Esophagus muscularis mucosa (tissue), 4 donors: ENCODE measurements around the gene TANGO2. TPM values are rescaled to one million over a fixed set of nuclear protein-coding genes. Genes with fewer than 3 reads are reported as not detected.

ENCODE experiments used
- DNase-seq: peaks from one replicate; pipeline ENCODE4 v3.0.0-alpha.2; 2017; ENCODE audit errors: extremely low spot score
- H3K27ac ChIP-seq, 4 donors: fragments of 200-600 bp; sonication (generic); replicated peaks in 1 of 4; 1 replicate in 3 of 4; 2 replicates in 1 of 4; pipeline ENCODE4 v1.5.1; 2016 to 2019; ENCODE audit warnings: mild to moderate bottlenecking in 1 of 4
- H3K27me3 ChIP-seq, 4 donors: fragments of 200-600 bp; sonication (generic); one replicate each; pipeline versions ENCODE4 v1.5.1 to v1.6.0; 2016 to 2019
- H3K36me3 ChIP-seq, 4 donors: fragments of 200-600 bp; sonication (generic); one replicate each; pipeline ENCODE4 v1.5.1; 2016 to 2019
- H3K4me1 ChIP-seq, 4 donors: fragments of 200-600 bp; sonication (generic); one replicate each; pipeline ENCODE4 v1.5.1; 2016 to 2019
- H3K4me3 ChIP-seq, 4 donors: fragments of 200-600 bp; sonication (generic); 1 replicate in 2 of 4; 2 replicates in 2 of 4; pipeline ENCODE4 v1.5.1; 2016 to 2019; ENCODE audit warnings: mild to moderate bottlenecking in 4 of 4, moderate library complexity in 1 of 4
- H3K9me3 ChIP-seq, 4 donors: fragments of 200-600 bp; sonication (generic); 1 replicate in 3 of 4; 2 replicates in 1 of 4; pipeline ENCODE4 v1.5.1; 2016 to 2019
- CTCF ChIP-seq, 3 experiments: fragments of 200-600 bp in 2 of 3; fragments of 450-650 bp in 1 of 3; sonication (generic) in 2 of 3; IDR thresholded peaks; one replicate each; pipeline ENCODE4 v1.5.1; 2017 to 2019; ENCODE audit warnings: antibody characterized with exemption in 3 of 3, mild to moderate bottlenecking in 2 of 3, moderate library complexity in 1 of 3
- EP300 ChIP-seq: sonication (generic); formaldehyde crosslinking; IDR thresholded peaks from one replicate; pipeline ENCODE4 v1.6.1; 2017; ENCODE audit warnings: antibody characterized with exemption
- POLR2A ChIP-seq: fragments of 450-650 bp; IDR thresholded peaks from one replicate; pipeline ENCODE4 v1.6.1; 2017; ENCODE audit warnings: antibody characterized with exemption, moderate library complexity, mild to moderate bottlenecking, low read depth
- POLR2AphosphoS5 ChIP-seq, 2 donors: sonication (generic); formaldehyde crosslinking; IDR thresholded peaks; one replicate each; pipeline ENCODE4 v1.6.1; 2017; ENCODE audit warnings: antibody characterized with exemption in 2 of 2
- WGBS: methylation state at CpG from one replicate; pipeline ENCODE4 v1.1.5; 2018; 5-methylcytosine and 5-hydroxymethylcytosine counted together
- intact Hi-C: fragments of 100-400 bp; cut with DNase I; formaldehyde crosslinking; loops from one replicate; pipeline ENCODE4 v1.15.1; 2023
- total RNA-seq, 4 donors: library from RNA; depleted of rRNA; stranded (reverse); fragments of >200 nt; gene quantifications; one replicate each; pipeline versions ENCODE4 v1.1.0 to v1.2.1, GENCODE V29; 2016

Gene TANGO2
- total RNA-seq, 4 donors from 2014 or later = 37.1 to 44.4 (median 42.3) TPM

- intact Hi-C loops = loop anchor here (10.0 kb wide), 1 partner anchor 132 kb away; no protein-coding TSS in a partner anchor
- no peak overlapping the region for H3K4me3 ChIP-seq
- no peak overlapping the region for H3K27ac ChIP-seq
- H3K36me3 ChIP-seq = peaks cover 52 to 96% (median 87%) of the 10 kb centered on the region in 4 donors
- no peak for DNase-seq
- TF ChIP-seq POLR2A (no peak), POLR2AphosphoS5 (IDR thresholded peaks at IDR 0.05) (no peak), EP300 (no peak), CTCF (IDR thresholded peaks at IDR 0.05) (no peak)
- no peaks in the 10 kb centered on the region for H3K9me3 ChIP-seq
- no peaks in the 10 kb centered on the region for H3K27me3 ChIP-seq
- WGBS = 76% methylated on average over 9 of the region's 10 CpGs
- H3K4me1 ChIP-seq = peaks cover 0 to under 1% (median 0%) of the 10 kb centered on the region in 4 donors
Observed at GRCh38 chr22:20106849-20107237, 85.9 kb downstream of the TANGO2 start.

GRCh38 chr22:20107471-20107901, 86.6 kb downstream of the TANGO2 start:
- WGBS = 94% methylated on average over 2 of the region's 7 CpGs
- no peak for DNase-seq
- H3K36me3 ChIP-seq = peaks cover 54 to 96% (median 87%) of the 10 kb centered on the region in 4 donors
- H3K4me1 ChIP-seq = peaks cover 0 to 6% (median 0%) of the 10 kb centered on the region in 4 donors
- H3K4me3 ChIP-seq = no peak overlapping the region
- no peak overlapping the region for H3K27ac ChIP-seq
- H3K27me3 ChIP-seq = no peaks in the 10 kb centered on the region
- no peaks in the 10 kb centered on the region for H3K9me3 ChIP-seq
- intact Hi-C loops = loop anchor here (10.0 kb wide), 1 partner anchor 133 kb away; no protein-coding TSS in a partner anchor
- TF ChIP-seq POLR2A (no peak), POLR2AphosphoS5 (IDR thresholded peaks at IDR 0.05) (no peak), CTCF (IDR thresholded peaks at IDR 0.05) (no peak), EP300 (no peak)

- no peak for TF ChIP-seq EP300
- no peak for TF ChIP-seq CTCF (IDR thresholded peaks at IDR 0.05)
- TF ChIP-seq POLR2A = no peak
- no peak for TF ChIP-seq POLR2AphosphoS5 (IDR thresholded peaks at IDR 0.05)
- no peak overlapping the region for H3K27ac ChIP-seq
- peaks cover 0 to 6% (median 0%) of the 10 kb centered on the region in 4 donors for H3K4me1 ChIP-seq
- H3K4me3 ChIP-seq = no peak overlapping the region
- H3K27me3 ChIP-seq = no peaks in the 10 kb centered on the region
- H3K9me3 ChIP-seq = no peaks in the 10 kb centered on the region
- intact Hi-C loops = loop anchor here (10.0 kb wide), 1 partner anchor 133 kb away; no protein-coding TSS in a partner anchor
- 83% methylated on average over 12 of the region's 13 CpGs for WGBS
- H3K36me3 ChIP-seq = peaks cover 58 to 97% (median 91%) of the 10 kb centered on the region in 4 donors
- DNase-seq = no peak
Observed at GRCh38 chr22:20107951-20108756, 87.2 kb downstream of the TANGO2 start.

GRCh38 chr22:20108757-20109230, 87.9 kb downstream of the TANGO2 start:
- no peak for DNase-seq
- peaks cover 0 to 6% (median 0%) of the 10 kb centered on the region in 4 donors for H3K4me1 ChIP-seq
- H3K27ac ChIP-seq = no peak overlapping the region
- H3K4me3 ChIP-seq = no peak overlapping the region
- WGBS = 93% methylated on average over 3 of the region's 12 CpGs
- intact Hi-C loops = loop anchor here (10.0 kb wide), 1 partner anchor 134 kb away; no protein-coding TSS in a partner anchor
- no peaks in the 10 kb centered on the region for H3K9me3 ChIP-seq
- no peaks in the 10 kb centered on the region for H3K27me3 ChIP-seq
- H3K36me3 ChIP-seq = peaks cover 60 to 98% (median 96%) of the 10 kb centered on the region in 4 donors
- TF ChIP-seq POLR2A (no peak), EP300 (no peak), POLR2AphosphoS5 (IDR thresholded peaks at IDR 0.05) (no peak), CTCF (IDR thresholded peaks at IDR 0.05) (no peak)
